ENCODE data around the gene FRRS1. TPM values are rescaled to one million over a fixed set of nuclear protein-coding genes. Genes with fewer than 3 reads are reported as not detected.

Gene FRRS1
- polyA plus RNA-seq, 1 donor from 2014 or later = not detected

GRCh38 chr1:99680270-99680669, 86.2 kb downstream of the FRRS1 start:
- H3K27ac ChIP-seq (ENCODE audit: low read length) = no peak overlapping the region
- no peaks in the 10 kb centered on the region for H3K9me2 ChIP-seq (ENCODE audit: insufficient read depth, low read length)
- H3K36me3 ChIP-seq (ENCODE audit: insufficient read depth, low read length) = no peaks in the 10 kb centered on the region
- H3K9me3 ChIP-seq (ENCODE audit: low read length) = no peaks in the 10 kb centered on the region
- H3K27me3 ChIP-seq (ENCODE audit: insufficient read depth, low read depth, low read length) = no peaks in the 10 kb centered on the region
- no peak overlapping the region for H3K9ac ChIP-seq (ENCODE audit: low read length)
- H2AFZ ChIP-seq (ENCODE audit: low read depth, low read length) = no peak overlapping the region
- no peaks in the 10 kb centered on the region for H4K20me1 ChIP-seq (ENCODE audit: insufficient read depth)
- H3K4me2 ChIP-seq (ENCODE audit: low read length) = no peak overlapping the region
- no peaks in the 10 kb centered on the region for H3K79me2 ChIP-seq (replicated peaks; ENCODE audit: insufficient read depth, low read length)
- TF ChIP-seq, protein P1, sequence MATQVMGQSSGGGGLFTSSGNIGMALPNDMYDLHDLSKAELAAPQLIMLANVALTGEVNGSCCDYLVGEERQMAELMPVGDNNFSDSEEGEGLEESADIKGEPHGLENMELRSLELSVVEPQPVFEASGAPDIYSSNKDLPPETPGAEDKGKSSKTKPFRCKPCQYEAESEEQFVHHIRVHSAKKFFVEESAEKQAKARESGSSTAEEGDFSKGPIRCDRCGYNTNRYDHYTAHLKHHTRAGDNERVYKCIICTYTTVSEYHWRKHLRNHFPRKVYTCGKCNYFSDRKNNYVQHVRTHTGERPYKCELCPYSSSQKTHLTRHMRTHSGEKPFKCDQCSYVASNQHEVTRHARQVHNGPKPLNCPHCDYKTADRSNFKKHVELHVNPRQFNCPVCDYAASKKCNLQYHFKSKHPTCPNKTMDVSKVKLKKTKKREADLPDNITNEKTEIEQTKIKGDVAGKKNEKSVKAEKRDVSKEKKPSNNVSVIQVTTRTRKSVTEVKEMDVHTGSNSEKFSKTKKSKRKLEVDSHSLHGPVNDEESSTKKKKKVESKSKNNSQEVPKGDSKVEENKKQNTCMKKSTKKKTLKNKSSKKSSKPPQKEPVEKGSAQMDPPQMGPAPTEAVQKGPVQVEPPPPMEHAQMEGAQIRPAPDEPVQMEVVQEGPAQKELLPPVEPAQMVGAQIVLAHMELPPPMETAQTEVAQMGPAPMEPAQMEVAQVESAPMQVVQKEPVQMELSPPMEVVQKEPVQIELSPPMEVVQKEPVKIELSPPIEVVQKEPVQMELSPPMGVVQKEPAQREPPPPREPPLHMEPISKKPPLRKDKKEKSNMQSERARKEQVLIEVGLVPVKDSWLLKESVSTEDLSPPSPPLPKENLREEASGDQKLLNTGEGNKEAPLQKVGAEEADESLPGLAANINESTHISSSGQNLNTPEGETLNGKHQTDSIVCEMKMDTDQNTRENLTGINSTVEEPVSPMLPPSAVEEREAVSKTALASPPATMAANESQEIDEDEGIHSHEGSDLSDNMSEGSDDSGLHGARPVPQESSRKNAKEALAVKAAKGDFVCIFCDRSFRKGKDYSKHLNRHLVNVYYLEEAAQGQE (IDR thresholded peaks at IDR 0.05; ENCODE audit: borderline replicate concordance) = peak; percentile 84
- no peak for TF ChIP-seq RAD21 (conservative IDR thresholded peaks at IDR 0.05)
- H3F3A ChIP-seq (ENCODE audit: insufficient read depth, low read length, poor library complexity, severe bottlenecking) = no peaks in the 10 kb centered on the region
- no peak overlapping the region for H3K4me3 ChIP-seq (ENCODE audit: low read length)

DNA sequence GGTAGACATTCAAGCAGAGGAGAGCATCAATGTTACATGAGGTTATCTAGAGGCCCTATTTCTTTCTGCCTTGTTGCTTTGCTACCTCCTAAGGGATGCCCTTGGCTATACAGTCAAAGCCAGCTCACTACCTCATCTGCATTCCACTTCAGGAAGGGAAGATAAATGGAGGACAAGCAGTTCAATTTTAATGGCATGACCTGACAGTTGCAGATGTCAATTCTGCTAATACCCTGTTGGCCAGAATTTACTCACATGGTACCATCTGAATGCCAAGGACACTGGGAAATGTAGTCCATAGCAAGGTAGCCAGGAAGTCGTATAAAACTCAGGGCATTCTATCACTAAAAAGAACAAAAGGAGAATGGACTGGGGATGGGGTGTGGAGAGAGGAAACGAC, 89.0 kb downstream of the FRRS1 start:
- Histone ChIP-seq H2AFZ (ENCODE audit: low read depth, low read length) (no peak overlapping the region), H3K27me3 (ENCODE audit: insufficient read depth, low read depth, low read length) (no peaks in the 10 kb centered on the region), H3K79me2 (replicated peaks; ENCODE audit: insufficient read depth, low read length) (no peaks in the 10 kb centered on the region), H3K4me2 (ENCODE audit: low read length) (no peak overlapping the region), H3K36me3 (ENCODE audit: insufficient read depth, low read length) (no peaks in the 10 kb centered on the region), H3K9me3 (ENCODE audit: low read length) (no peaks in the 10 kb centered on the region), H3F3A (ENCODE audit: insufficient read depth, low read length, poor library complexity, severe bottlenecking) (no peaks in the 10 kb centered on the region), H4K20me1 (ENCODE audit: insufficient read depth) (no peaks in the 10 kb centered on the region), H3K4me3 (ENCODE audit: low read length) (no peak overlapping the region), H3K9me2 (ENCODE audit: insufficient read depth, low read length) (no peaks in the 10 kb centered on the region), H3K27ac (ENCODE audit: low read length) (no peak overlapping the region), H3K9ac (ENCODE audit: low read length) (no peak overlapping the region)
- TF ChIP-seq TAF1 (IDR thresholded peaks at IDR 0.05; ENCODE audit: low read depth) (no peak), EP300 (conservative IDR thresholded peaks at IDR 0.05; ENCODE audit: poor library complexity, severe bottlenecking) (no peak), EZH2 (IDR thresholded peaks at IDR 0.05; ENCODE audit: borderline replicate concordance, insufficient read depth, low read length, poor library complexity, severe bottlenecking) (no peak), POLR2AphosphoS5 (IDR thresholded peaks at IDR 0.05) (no peak), RAD21 (conservative IDR thresholded peaks at IDR 0.05) (no peak), MXI1 (conservative IDR thresholded peaks at IDR 0.05; ENCODE audit: poor library complexity, severe bottlenecking) (no peak), SMC3 (conservative IDR thresholded peaks at IDR 0.05; ENCODE audit: poor library complexity) (no peak)
- TF ChIP-seq, protein P1 (IDR thresholded peaks at IDR 0.05; ENCODE audit: borderline replicate concordance) = no peak
- TF ChIP-seq, protein P2, sequence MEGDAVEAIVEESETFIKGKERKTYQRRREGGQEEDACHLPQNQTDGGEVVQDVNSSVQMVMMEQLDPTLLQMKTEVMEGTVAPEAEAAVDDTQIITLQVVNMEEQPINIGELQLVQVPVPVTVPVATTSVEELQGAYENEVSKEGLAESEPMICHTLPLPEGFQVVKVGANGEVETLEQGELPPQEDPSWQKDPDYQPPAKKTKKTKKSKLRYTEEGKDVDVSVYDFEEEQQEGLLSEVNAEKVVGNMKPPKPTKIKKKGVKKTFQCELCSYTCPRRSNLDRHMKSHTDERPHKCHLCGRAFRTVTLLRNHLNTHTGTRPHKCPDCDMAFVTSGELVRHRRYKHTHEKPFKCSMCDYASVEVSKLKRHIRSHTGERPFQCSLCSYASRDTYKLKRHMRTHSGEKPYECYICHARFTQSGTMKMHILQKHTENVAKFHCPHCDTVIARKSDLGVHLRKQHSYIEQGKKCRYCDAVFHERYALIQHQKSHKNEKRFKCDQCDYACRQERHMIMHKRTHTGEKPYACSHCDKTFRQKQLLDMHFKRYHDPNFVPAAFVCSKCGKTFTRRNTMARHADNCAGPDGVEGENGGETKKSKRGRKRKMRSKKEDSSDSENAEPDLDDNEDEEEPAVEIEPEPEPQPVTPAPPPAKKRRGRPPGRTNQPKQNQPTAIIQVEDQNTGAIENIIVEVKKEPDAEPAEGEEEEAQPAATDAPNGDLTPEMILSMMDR (IDR thresholded peaks at IDR 0.05; ENCODE audit: poor library complexity, severe bottlenecking) = no peak

Data from neural cell (in vitro differentiated cells).